ENCODE measurements around the gene MPP1.

DNA sequence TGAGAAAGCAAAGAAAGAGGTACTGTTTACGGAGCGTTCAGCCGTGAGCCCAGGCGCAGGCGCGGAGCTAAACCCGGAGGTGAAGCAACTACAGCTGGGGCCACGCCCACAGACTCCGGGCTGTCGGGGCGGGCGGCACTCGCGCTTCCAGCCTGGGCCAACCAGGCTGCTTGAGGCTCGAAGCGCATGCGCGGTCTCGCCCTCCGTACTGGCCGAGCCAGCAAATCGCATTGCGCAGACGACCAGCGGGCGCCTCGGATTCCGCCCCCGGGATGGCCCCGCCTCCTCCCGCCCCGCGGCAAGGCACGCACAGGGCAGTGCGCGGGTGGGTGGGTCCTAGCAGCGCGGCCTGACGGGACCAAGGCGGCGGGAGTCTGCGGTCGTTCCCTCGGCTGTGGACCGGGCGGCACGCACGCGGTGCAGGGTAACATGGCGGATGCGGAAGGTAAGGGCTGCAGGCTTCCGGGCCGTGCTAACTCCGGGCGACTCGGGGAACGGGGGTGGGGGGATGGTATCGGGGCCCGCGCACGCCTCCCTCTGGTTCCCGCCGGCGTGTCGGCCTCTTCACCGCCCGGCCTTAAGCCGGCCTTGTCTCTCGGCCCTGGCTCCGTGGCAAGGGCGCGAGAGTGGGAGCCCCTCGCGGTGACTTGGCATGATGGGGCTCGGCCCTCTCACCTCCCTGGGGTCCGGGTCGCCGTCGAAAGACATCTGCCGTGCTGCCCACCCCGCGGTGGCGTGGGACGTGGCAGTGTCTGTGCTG lies 42.6 kb downstream of the MPP1 start, which contains the start of gene DKC1:
- TF ChIP-seq MAX (IDR thresholded peaks at IDR 0.05) (peak; percentile 90), EGR1 (IDR thresholded peaks at IDR 0.05) (no peak), EP300 (IDR thresholded peaks at IDR 0.05; ENCODE audit: borderline replicate concordance) (no peak)
